Fibroblast of lung (primary cell): ENCODE measurements around the gene B4GALT6. TPM values are rescaled to one million over a fixed set of nuclear protein-coding genes. Genes with fewer than 3 reads are reported as not detected.

Experiments
- DNase-seq, 2 donors: peaks; one replicate each; pipeline versions ENCODE4 v3.0.0 to v3.0.0-alpha.2; 2010; ENCODE audit warnings: low read depth in 2 of 2
- H2AFZ ChIP-seq: 2 replicates; pipeline ENCODE4 v1.5.1; 2012; ENCODE audit warnings: low read length, control low read depth, inconsistent platforms
- H3K27ac ChIP-seq: 2 replicates; pipeline ENCODE4 v1.5.1; 2011; ENCODE audit warnings: low read length, control low read depth; ENCODE audit not compliant: insufficient read depth
- H3K27me3 ChIP-seq: 2 replicates; pipeline ENCODE4 v1.5.1; 2011; ENCODE audit warnings: mild to moderate bottlenecking, low read length; ENCODE audit not compliant: control insufficient read depth, insufficient read depth
- H3K36me3 ChIP-seq: 2 replicates; pipeline ENCODE4 v1.5.1; 2011; ENCODE audit warnings: low read length; ENCODE audit not compliant: control insufficient read depth, insufficient read depth
- H3K4me1 ChIP-seq: 2 replicates; pipeline ENCODE4 v1.5.1; 2011; ENCODE audit warnings: low read length; ENCODE audit not compliant: control insufficient read depth, insufficient read depth; ENCODE audit errors: extremely low read depth
- H3K4me2 ChIP-seq: 2 replicates; pipeline ENCODE4 v1.5.1; 2011; ENCODE audit warnings: low read length, control low read depth; ENCODE audit not compliant: insufficient read depth; ENCODE audit errors: extremely low read depth
- H3K4me3 ChIP-seq, 4 experiments: fragments of 200-600 bp in 1 of 4; sonication (generic) in 1 of 4; replicated peaks in 1 of 4; 2 replicates each; pipeline ENCODE4 v1.5.1; 2011 to 2016; ENCODE audit warnings: low read length in 4 of 4, low read depth in 3 of 4, mild to moderate bottlenecking in 3 of 4, control low read depth in 2 of 4, inconsistent platforms in 1 of 4, mixed read lengths in 1 of 4; ENCODE audit not compliant: insufficient read depth in 1 of 4; ENCODE audit errors: control extremely low read depth in 1 of 4
- H3K79me2 ChIP-seq: 2 replicates; pipeline ENCODE4 v1.5.1; 2012; ENCODE audit warnings: mild to moderate bottlenecking, low read length, inconsistent platforms; ENCODE audit not compliant: control insufficient read depth, insufficient read depth
- H3K9ac ChIP-seq: 2 replicates; pipeline ENCODE4 v1.5.1; 2011; ENCODE audit warnings: mild to moderate bottlenecking, low read length, control low read depth; ENCODE audit not compliant: insufficient read depth
- H3K9me3 ChIP-seq: 2 replicates; pipeline ENCODE4 v1.5.1; 2012; ENCODE audit warnings: low read depth, low read length; ENCODE audit not compliant: control insufficient read depth, insufficient read depth
- H4K20me1 ChIP-seq: 2 replicates; pipeline ENCODE4 v1.5.1; 2011; ENCODE audit warnings: low read length; ENCODE audit not compliant: control insufficient read depth, insufficient read depth; ENCODE audit errors: extremely low read depth
- CTCF ChIP-seq, 2 donors: IDR thresholded peaks in 1 of 2; conservative IDR thresholded peaks in 1 of 2; 1 replicate in 1 of 2; 2 replicates in 1 of 2; pipeline ENCODE4 v1.5.1; 2011 to 2012; ENCODE audit warnings: low read length in 2 of 2, control low read depth in 1 of 2, inconsistent platforms in 1 of 2, low read depth in 1 of 2, mild to moderate bottlenecking in 1 of 2
- EZH2 ChIP-seq: IDR thresholded peaks from 2 replicates; pipeline ENCODE4 v1.5.1; 2012; ENCODE audit warnings: low read length, control low read depth, mild to moderate bottlenecking; ENCODE audit errors: missing control alignments
- polyA plus RNA-seq, 2 donors: library from polyadenylated mRNA; depleted of rRNA in 1 of 2; stranded (reverse) in 1 of 2; unstranded in 1 of 2; fragments of >200 nt; gene quantifications; 2 replicates each; pipeline ENCODE4 v1.2.1, GENCODE V29; 2011 to 2012; ENCODE audit warnings: missing spikeins in 1 of 2
- total RNA-seq: library from RNA; depleted of rRNA; stranded (reverse); fragments of >200 nt; gene quantifications from 2 replicates; pipeline ENCODE4 v1.2.1, GENCODE V29; 2014

B4GALT6 gene
- total and polyA plus RNA-seq, 2 donors (not counting 1 experiment from before 2014, with no cell fraction given): 1.5 to 2.5 TPM

- TF ChIP-seq CTCF (conservative IDR thresholded peaks at IDR 0.05 in 1 of 2, IDR thresholded peaks at IDR 0.05 in 1 of 2; ENCODE audit: low read depth in 1 of 2, low read length in 2 of 2) (no peak), EZH2 (no peak)
- Histone ChIP-seq H3K79me2 (no peaks in the 10 kb centered on the region), H3K27me3 (no peaks in the 10 kb centered on the region), H2AFZ (no peak overlapping the region), H3K9ac (no peak overlapping the region), H3K4me3 (no peak overlapping the region), H3K4me2 (no peak overlapping the region), H3K4me1 (no peaks in the 10 kb centered on the region), H4K20me1 (no peaks in the 10 kb centered on the region), H3K36me3 (no peaks in the 10 kb centered on the region), H3K27ac (no peak overlapping the region), H3K9me3 (no peaks in the 10 kb centered on the region)
- DNase-seq: no peak
Measured at GRCh38 chr18:31710826-31711225, 26.4 kb upstream of the B4GALT6 start.

GRCh38 chr18:31707815-31708214 is 23.4 kb upstream of the B4GALT6 start:
- Histone ChIP-seq H3K79me2 (no peaks in the 10 kb centered on the region), H3K9me3 (no peaks in the 10 kb centered on the region), H2AFZ (no peak overlapping the region), H4K20me1 (no peaks in the 10 kb centered on the region), H3K9ac (no peak overlapping the region), H3K4me1 (no peaks in the 10 kb centered on the region), H3K27ac (no peak overlapping the region), H3K27me3 (no peaks in the 10 kb centered on the region), H3K4me3 (no peak overlapping the region), H3K4me2 (no peak overlapping the region), H3K36me3 (no peaks in the 10 kb centered on the region)
- TF ChIP-seq CTCF (conservative IDR thresholded peaks at IDR 0.05 in 1 of 2, IDR thresholded peaks at IDR 0.05 in 1 of 2; ENCODE audit: low read depth in 1 of 2, low read length in 2 of 2): no peak
- no peak for TF ChIP-seq EZH2
- DNase-seq: no peak

DNA sequence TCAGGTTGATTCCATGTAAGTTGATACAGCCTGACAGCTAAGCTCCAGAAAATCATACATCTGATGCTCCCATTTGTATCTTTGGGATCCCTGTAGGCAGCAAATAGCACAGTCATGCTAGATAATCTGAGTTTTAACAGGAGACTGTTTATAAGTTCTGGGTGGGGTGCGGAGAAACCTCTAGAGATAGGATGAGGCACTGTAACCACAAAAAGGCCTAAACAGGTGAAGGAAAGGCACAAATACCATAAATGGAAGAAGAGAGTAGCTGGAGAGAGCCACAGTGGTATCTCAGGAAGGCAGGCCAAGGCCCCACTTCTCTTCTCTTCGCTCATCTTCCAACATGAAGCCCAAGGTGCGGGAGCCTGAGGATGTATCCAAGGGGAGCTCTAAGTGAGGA is 18.1 kb upstream of the B4GALT6 start:
- Histone ChIP-seq H3K4me1 (no peaks in the 10 kb centered on the region), H3K36me3 (no peaks in the 10 kb centered on the region), H3K79me2 (no peaks in the 10 kb centered on the region), H2AFZ (no peak overlapping the region), H3K27me3 (no peaks in the 10 kb centered on the region), H4K20me1 (no peaks in the 10 kb centered on the region), H3K27ac (no peak overlapping the region), H3K4me2 (no peak overlapping the region), H3K9me3 (no peaks in the 10 kb centered on the region), H3K9ac (no peak overlapping the region), H3K4me3 (no peak overlapping the region)
- DNase-seq: no peak
- TF ChIP-seq CTCF (conservative IDR thresholded peaks at IDR 0.05 in 1 of 2, IDR thresholded peaks at IDR 0.05 in 1 of 2; ENCODE audit: low read depth in 1 of 2, low read length in 2 of 2): no peak
- TF ChIP-seq EZH2: no peak
